ENCODE data around the gene BCAS1. TPM values are rescaled to one million over a fixed set of nuclear protein-coding genes. Genes with fewer than 3 reads are reported as not detected.

BCAS1 gene
- total and polyA plus RNA-seq, 10 of the 15 experiments (the other 5 are each of a cell fraction or from before 2014, with no cell fraction given): 0.21 to 1.4 (median 0.55) TPM

DNA sequence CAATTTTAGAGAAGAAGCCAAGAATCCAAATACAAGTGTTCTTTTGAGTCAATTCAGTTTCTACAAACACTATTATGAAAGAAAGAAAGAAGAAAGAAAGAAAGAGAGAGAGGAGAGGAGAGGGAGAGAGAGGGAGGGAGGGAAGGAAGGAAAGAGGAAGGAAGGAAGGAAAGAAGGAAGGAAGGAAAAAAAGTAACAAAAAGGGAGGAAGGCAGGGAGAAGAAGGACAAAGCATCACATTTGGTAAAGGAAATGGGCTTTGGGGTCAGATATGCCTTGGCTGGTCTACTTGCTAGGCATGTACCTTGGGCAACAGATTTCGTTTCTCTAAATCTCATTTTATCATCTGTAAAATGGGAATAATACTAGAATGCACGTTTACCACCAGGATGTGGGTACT lies 49.4 kb upstream of the BCAS1 start:
- 0% methylated on average over 2 of the region's 2 CpGs for WGBS (ENCODE audit: insufficient coverage, insufficient replicate concordance, low lambda C conversion rate, missing lambda C conversion rate)

More for the DNA sequence above, 49.4 kb upstream of the BCAS1 start:
- Histone ChIP-seq H3K4me2 (ENCODE audit: control insufficient read depth, insufficient read depth) (no peak overlapping the region), H3K4me3 (no peak overlapping the region), H4K20me1 (ENCODE audit: control insufficient read depth, insufficient read depth) (no peaks in the 10 kb centered on the region), H3K9me3 (replicated peaks; ENCODE audit: control insufficient read depth, insufficient read depth, low read length) (no peaks in the 10 kb centered on the region), H3K27me3 (replicated peaks in 1 of 2; ENCODE audit: control insufficient read depth in 2 of 2, insufficient read depth in 2 of 2, low read length in 1 of 2) (no peaks in the 10 kb centered on the region), H3K4me1 (ENCODE audit: control insufficient read depth, insufficient read depth, low read length) (no peaks in the 10 kb centered on the region), H3K27ac (ENCODE audit: control insufficient read depth, insufficient read depth) (no peak overlapping the region), H2AFZ (ENCODE audit: control insufficient read depth, low read depth, low read length) (no peak overlapping the region), H3K36me3 (ENCODE audit: control insufficient read depth in 2 of 2, insufficient read depth in 2 of 2, low read length in 1 of 2) (no peaks in the 10 kb centered on the region), H3K9ac (ENCODE audit: control insufficient read depth, insufficient read depth, low read length) (no peak overlapping the region), H3K79me2 (ENCODE audit: control insufficient read depth, insufficient read depth, low read length) (no peaks in the 10 kb centered on the region)
- no peak for TF ChIP-seq MYC (IDR thresholded peaks at IDR 0.05; ENCODE audit: insufficient read depth, insufficient read length, insufficient replicate concordance, low read length, severe bottlenecking)
- no peak for TF ChIP-seq PML (IDR thresholded peaks at IDR 0.05; ENCODE audit: low read length)
- no peak for TF ChIP-seq ATF7 (IDR thresholded peaks at IDR 0.05; ENCODE audit: low read depth)
- TF ChIP-seq TCF3 (IDR thresholded peaks at IDR 0.05; ENCODE audit: borderline replicate concordance, insufficient read depth, low read depth, low read length): no peak
- no peak for TF ChIP-seq RUNX3 (IDR thresholded peaks at IDR 0.05; ENCODE audit: low read length)
- TF ChIP-seq IKZF2 (IDR thresholded peaks at IDR 0.05): no peak
- no peak for TF ChIP-seq PRDM15 (CRISPR knock-in tag; IDR thresholded peaks at IDR 0.05)
- TF ChIP-seq, protein P1, sequence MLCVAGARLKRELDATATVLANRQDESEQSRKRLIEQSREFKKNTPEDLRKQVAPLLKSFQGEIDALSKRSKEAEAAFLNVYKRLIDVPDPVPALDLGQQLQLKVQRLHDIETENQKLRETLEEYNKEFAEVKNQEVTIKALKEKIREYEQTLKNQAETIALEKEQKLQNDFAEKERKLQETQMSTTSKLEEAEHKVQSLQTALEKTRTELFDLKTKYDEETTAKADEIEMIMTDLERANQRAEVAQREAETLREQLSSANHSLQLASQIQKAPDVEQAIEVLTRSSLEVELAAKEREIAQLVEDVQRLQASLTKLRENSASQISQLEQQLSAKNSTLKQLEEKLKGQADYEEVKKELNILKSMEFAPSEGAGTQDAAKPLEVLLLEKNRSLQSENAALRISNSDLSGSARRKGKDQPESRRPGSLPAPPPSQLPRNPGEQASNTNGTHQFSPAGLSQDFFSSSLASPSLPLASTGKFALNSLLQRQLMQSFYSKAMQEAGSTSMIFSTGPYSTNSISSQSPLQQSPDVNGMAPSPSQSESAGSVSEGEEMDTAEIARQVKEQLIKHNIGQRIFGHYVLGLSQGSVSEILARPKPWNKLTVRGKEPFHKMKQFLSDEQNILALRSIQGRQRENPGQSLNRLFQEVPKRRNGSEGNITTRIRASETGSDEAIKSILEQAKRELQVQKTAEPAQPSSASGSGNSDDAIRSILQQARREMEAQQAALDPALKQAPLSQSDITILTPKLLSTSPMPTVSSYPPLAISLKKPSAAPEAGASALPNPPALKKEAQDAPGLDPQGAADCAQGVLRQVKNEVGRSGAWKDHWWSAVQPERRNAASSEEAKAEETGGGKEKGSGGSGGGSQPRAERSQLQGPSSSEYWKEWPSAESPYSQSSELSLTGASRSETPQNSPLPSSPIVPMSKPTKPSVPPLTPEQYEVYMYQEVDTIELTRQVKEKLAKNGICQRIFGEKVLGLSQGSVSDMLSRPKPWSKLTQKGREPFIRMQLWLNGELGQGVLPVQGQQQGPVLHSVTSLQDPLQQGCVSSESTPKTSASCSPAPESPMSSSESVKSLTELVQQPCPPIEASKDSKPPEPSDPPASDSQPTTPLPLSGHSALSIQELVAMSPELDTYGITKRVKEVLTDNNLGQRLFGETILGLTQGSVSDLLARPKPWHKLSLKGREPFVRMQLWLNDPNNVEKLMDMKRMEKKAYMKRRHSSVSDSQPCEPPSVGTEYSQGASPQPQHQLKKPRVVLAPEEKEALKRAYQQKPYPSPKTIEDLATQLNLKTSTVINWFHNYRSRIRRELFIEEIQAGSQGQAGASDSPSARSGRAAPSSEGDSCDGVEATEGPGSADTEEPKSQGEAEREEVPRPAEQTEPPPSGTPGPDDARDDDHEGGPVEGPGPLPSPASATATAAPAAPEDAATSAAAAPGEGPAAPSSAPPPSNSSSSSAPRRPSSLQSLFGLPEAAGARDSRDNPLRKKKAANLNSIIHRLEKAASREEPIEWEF (IDR thresholded peaks at IDR 0.05; ENCODE audit: insufficient replicate concordance, low read depth, low read length): no peak
- TF ChIP-seq HCFC1 (IDR thresholded peaks at IDR 0.05; ENCODE audit: low read length): no peak
- ATAC-seq: no peak
- no TSS peak for BruUV-seq (replicated peaks)
- CTCF ChIA-PET: no interaction called here
- SMC1A ChIA-PET (ENCODE audit: uncharacterized antibody, unreplicated experiment): no interaction called here
- RAD21 ChIA-PET (ENCODE audit: unreplicated experiment): interaction anchor here (1.3 kb wide), 1 partner anchor 25 kb away, joined by 3 read pairs; no protein-coding TSS in a partner anchor
- no peak for FAIRE-seq
- POLR2A ChIA-PET: no interaction called here
- in situ Hi-C loops (cut with MboI): no loop called here
- intact Hi-C loops (cut with micrococcal nuclease; ENCODE audit: unreplicated experiment): no loop called here
- DNase-seq (ENCODE audit: low read depth, low spot score): no peak
